ENCODE measurements around the gene KCNQ1. TPM values are rescaled to one million over a fixed set of nuclear protein-coding genes. Genes with fewer than 3 reads are reported as not detected.

Gene KCNQ1
- total RNA-seq, 1 donor from 2014 or later, result 0.86 TPM

GRCh38 chr11:2532704-2533586, 88.1 kb downstream of the KCNQ1 start:
- no peaks in the 10 kb centered on the region for H3K27me3 Mint-ChIP-seq (ENCODE audit: low read depth)
- peak; percentile 99 for DNase-seq (ENCODE audit: low read depth, low spot score)
- peak overlapping the region; percentile 76 for H3K27ac Mint-ChIP-seq (ENCODE audit: unreplicated experiment)

GRCh38 chr11:2533587-2534133, 88.9 kb downstream of the KCNQ1 start:
- Mint-ChIP-seq H3K27ac (ENCODE audit: unreplicated experiment) (peak overlapping the region; percentile 98), H3K27me3 (ENCODE audit: low read depth) (no peaks in the 10 kb centered on the region), H3K9me3 (no peaks in the 10 kb centered on the region), H3K4me3 (no peak overlapping the region), H3K36me3 (ENCODE audit: low read depth) (no peaks in the 10 kb centered on the region), H3K4me1 (peaks cover 22% of the 10 kb centered on the region)
- DNase-seq (ENCODE audit: low read depth, low spot score), result peak; percentile 52
- TF ChIP-seq CTCF (conservative IDR thresholded peaks at IDR 0.05), result no peak

More at GRCh38 chr11:2532704-2533586, 88.1 kb downstream of the KCNQ1 start:
- peak overlapping the region; percentile 31 for H3K4me3 Mint-ChIP-seq
- no peaks in the 10 kb centered on the region for H3K36me3 Mint-ChIP-seq (ENCODE audit: low read depth)
- H3K9me3 Mint-ChIP-seq, result no peaks in the 10 kb centered on the region
- TF ChIP-seq CTCF (conservative IDR thresholded peaks at IDR 0.05), result peak; percentile 100
- H3K4me1 Mint-ChIP-seq, result peaks cover 15% of the 10 kb centered on the region

GRCh38 chr11:2534134-2534956, 89.5 kb downstream of the KCNQ1 start:
- no peak for TF ChIP-seq CTCF (conservative IDR thresholded peaks at IDR 0.05)
- no peak overlapping the region for H3K4me3 Mint-ChIP-seq
- H3K27me3 Mint-ChIP-seq (ENCODE audit: low read depth), result no peaks in the 10 kb centered on the region
- H3K9me3 Mint-ChIP-seq, result no peaks in the 10 kb centered on the region
- H3K36me3 Mint-ChIP-seq (ENCODE audit: low read depth), result no peaks in the 10 kb centered on the region
- H3K27ac Mint-ChIP-seq (ENCODE audit: unreplicated experiment), result peak overlapping the region; percentile 62
- no peak for DNase-seq (ENCODE audit: low read depth, low spot score)
- peaks cover 22% of the 10 kb centered on the region for H3K4me1 Mint-ChIP-seq

- no peak overlapping the region for H3K4me3 Mint-ChIP-seq
- TF ChIP-seq CTCF (conservative IDR thresholded peaks at IDR 0.05), result no peak
- peaks cover 22% of the 10 kb centered on the region for H3K4me1 Mint-ChIP-seq
- H3K9me3 Mint-ChIP-seq, result no peaks in the 10 kb centered on the region
- H3K27ac Mint-ChIP-seq (ENCODE audit: unreplicated experiment), result no peak overlapping the region
- H3K36me3 Mint-ChIP-seq (ENCODE audit: low read depth), result no peaks in the 10 kb centered on the region
- H3K27me3 Mint-ChIP-seq (ENCODE audit: low read depth), result no peaks in the 10 kb centered on the region
- DNase-seq (ENCODE audit: low read depth, low spot score), result no peak
These were observed 90.3 kb downstream of the KCNQ1 start for GRCh38 chr11:2534957-2535672.
